Fibroblast of skin of right quadriceps (primary cell): ENCODE results near the gene ASPA.
"Not testable (repeated sequence)": the region's sequence is repeated elsewhere in the genome, so short reads cannot be mapped to it uniquely, and the experiment has no call there.

ENCODE experiments used
- DNase-seq: peaks from one replicate; pipeline ENCODE4 v3.0.0-alpha.2; 2013

Gene ASPA

DNA sequence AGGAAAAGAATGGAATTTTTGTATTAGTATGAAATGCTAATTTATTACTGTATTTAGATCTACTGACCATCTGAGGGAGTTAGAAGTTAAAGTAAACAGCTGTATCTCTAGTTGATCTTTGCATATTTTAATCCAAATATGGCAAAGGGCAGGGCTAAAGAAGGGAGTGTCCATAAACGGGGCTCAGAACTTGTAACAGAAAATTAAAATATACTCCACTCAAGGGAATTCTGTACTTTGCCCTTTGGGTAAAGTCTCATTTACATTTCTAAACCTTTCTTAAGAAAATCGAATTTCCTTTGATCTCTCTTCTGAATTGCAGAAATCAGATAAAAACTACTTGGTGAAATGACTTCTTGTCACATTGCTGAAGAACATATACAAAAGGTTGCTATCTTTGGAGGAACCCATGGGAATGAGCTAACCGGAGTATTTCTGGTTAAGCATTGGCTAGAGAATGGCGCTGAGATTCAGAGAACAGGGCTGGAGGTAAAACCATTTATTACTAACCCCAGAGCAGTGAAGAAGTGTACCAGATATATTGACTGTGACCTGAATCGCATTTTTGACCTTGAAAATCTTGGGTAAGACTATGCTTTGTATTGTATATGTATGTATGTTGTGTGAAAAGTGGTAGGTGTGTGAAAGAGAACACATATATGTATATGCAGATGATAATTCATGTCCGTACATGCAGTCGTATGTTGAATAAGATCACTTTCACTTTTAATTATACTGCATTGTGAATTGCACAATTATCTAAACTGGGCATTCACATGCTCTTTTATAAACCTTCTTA is at the start of gene ASPA:
Gene ASPA (plus strand): TSS at position 186 of the 799 bp plus-strand sequence. CDS start 163 bp downstream, at position 349.
- DNase-seq: no peak

DNA sequence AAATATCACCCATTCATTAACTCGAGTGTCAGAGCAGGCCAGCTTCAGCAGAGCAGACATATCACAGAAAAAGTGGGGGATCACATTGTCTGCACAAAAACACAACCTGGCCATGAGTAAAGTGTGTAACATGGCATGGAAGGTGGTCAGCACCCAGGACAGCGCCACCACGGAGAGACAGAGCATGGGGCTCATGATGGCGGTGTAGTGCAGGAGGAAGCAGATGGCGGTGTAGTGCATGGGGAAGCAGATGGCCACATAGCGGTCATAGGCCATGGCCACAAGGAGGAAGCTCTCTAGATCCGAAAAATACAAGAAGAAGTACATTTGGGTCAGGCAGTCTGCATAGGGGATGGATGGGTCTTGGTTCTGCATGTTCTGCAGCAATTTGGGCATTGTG is 42.6 kb upstream of the ASPA start:
- not testable (repeated sequence) for DNase-seq

DNA sequence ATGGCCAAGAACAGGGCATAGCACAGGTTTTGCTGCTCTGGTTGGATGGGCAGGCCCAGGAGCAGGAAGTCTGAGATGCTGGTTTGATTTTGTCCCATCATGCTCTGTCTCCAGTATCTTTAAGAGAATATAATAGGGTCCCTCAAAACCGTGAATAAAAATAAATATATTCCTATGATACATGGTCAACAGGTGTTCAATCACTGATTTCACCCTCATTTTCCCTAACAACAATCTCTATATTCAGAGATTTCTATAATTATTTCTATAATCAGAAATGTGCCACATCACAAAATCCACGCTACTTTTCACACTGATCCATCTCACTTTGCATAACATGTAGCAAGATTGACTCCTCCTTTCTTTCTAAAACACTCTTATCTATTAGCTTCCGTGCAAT is 42.1 kb upstream of the ASPA start, which contains the start of gene OR1E2:
Gene OR1E2 (minus strand): TSS at position 101 of the 400 bp plus-strand sequence. CDS start 0 bp downstream, at position 101.
- no peak for DNase-seq

DNA sequence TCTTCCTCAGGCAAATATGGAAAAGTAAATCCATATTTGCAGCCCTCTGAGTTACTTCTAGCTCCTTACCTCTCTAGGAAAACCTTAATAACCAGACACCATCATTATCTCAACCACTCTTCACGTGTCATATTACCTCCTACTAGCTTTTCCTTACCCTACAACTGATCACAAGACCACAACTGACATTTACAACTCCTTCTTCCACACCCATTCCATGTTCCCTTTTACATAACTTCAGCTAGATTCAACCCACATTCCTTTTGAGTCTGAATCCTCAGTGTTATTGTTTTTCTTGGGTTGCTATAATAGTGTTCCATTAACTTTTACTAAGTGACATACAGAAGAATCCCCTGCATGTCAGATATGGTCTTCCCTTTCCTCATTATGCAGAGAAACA is 37.4 kb upstream of the ASPA start:
- no peak for DNase-seq

DNA sequence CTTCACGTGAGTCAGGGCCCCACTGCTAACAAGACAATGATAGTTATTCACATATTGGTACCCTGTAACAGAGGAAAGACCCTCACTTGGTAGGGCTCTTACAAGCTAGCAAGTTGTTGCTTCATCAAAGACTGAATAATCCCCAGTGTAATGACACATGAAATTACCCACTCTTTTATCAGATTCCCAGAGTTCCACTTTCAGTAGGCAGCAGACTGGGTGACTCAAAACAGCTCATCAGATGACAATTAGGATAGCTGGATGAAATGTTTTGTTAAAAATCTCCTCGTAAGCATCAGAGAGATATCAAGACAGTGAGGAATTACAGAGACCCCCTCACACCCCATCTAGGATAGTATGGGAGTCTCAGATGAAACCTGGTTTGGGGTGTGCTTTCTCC is 35.3 kb upstream of the ASPA start:
- no peak for DNase-seq

DNA sequence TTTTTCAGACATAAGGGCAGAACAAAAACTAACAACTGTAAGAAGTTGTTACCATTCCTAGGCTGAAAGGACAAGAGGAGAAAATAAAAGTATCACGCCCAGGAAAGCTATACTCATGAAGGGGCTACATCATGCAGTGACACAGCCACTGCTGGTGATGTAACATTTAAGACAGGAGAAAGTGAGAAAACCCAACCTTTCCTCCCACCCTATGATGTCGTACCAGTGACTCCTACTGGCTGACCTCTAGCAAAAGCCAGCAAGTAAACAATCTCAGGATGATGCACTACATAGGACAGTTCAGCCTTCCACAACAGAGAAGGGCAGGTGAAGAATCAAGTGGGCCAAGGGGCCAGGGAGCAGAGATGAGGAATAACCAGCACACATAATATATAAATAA is 28.2 kb upstream of the ASPA start:
- DNase-seq: no peak

DNA sequence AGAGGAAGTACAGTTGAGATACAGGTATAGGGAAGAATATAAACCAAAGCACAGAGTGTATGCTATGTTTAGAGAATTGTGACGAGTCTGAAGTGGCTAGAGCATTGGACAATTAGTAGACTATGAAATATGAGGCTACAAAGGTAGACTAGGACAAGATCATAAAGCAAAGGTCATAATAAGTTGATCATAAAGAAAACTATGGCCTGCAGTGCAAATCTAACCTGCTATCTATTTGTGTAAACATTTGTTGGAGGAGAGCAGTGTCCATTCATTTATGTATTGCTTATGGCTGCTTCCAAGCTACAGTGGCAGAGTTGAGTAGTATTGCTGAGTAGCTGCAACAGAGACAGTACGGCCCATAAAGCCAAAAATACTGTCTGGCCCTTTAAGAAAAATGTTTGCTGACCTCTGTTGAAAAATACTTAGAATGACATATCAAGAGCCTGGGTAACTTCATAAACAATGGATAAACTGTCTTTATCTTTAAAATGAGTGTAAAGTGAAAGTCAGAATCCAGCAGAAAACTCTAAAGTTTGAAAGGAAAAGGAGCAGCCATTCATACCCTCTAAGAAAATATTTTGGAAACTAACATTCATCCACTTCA is 27.6 kb upstream of the ASPA start:
- DNase-seq: no peak

DNA sequence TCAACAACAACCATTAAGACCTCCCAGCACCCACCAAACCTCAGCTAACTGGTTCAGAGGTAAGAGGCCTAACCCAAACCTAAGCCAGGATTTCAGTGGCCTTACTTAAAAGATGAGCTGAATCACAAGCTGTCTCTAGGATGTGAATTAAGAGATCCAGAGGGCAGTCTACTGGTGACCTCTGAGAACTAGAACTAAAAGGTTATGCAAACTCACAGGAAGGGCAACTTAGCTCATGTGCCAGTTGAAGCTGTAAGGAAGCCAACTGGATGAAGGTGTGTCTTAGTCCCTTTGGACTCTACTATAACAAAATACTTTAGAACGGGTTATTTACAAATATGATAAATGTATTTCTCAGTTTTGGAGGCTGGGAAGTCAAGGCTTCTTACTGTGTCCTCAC is 9.4 kb upstream of the ASPA start:
- not testable (repeated sequence) for DNase-seq

DNA sequence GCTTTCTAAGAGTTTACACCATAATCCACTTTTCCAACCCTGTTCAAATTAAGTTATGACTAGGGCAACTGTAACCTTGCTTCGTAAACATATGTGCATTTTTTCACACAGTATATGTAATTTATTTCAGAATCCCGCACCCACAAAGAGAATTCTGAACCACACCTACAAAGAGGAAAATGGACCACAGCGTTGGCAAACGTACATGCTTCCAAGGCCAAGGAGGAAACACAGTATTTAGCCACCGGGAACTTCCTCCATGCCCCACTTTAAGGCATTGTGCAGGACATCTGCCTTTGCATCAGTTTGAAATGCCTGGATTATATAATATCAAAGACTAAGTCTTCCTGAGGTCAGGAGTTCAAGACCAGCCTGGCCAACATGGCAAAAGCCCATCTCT is 6.3 kb upstream of the ASPA start:
- DNase-seq: no peak

DNA sequence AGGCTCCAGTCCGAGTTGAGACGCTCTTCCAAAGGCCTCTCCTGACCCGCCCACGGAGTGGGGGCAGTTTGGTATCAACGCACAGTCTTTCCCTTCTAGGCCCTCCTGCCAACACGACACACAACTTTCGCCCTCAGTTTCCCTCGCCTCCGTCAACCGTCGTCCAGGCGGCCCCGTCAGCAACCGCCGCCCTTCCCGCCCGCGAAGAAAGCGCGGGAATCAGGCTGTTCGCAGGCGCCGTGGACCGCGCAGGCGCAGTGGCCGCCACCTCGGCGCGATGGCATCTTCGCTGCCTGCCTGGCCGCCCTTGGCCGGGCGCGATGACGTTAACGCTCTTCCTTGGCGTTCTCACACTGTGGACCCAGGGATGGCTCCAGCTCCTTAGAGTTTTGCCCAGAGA is 4.2 kb upstream of the ASPA start, which contains the start of gene SPATA22:
Gene SPATA22 (minus strand): TSS at position 221 of the 400 bp plus-strand sequence. CDS start 2,494 bp downstream, outside the sequence.
- DNase-seq: no peak

DNA sequence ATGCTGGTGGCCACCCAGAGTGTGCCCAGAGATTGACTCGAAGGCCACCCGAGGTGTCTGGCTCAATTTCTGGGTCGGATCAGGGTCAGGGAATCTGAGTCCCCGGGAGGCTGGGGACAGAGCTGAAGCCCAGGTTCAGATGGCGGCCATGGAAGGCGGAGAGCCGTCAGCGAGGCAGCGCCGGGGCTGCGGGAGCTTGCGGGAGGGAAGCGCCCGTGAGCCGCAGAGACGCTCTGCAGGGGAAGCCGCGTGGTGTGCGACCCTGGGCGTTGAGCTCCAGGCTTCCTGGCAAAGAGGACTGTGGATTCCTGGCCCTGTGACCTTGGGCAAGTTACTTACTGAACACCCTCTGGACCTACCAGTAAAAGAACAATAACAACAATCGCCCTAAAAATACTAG is 3.7 kb upstream of the ASPA start:
- DNase-seq: no peak

DNA sequence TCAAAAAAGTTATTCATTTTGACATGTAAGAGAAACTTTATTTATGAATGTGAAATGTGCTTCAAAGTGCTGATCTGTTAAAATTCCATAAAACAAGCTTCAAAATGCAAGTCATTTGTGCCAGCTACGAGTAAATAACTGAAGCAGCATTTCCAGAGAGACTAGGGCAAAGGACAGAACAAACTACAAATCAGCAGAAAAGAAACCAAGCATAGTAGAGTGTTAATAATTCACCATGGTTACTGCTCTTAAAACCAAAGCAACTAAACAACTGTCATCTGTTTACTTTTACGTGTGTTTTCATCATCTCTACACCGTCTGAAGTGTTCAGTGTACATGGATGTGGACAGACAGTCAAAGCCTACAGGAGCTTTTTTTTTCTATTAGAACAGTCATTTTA is 1.6 kb upstream of the ASPA start:
- DNase-seq: no peak

DNA sequence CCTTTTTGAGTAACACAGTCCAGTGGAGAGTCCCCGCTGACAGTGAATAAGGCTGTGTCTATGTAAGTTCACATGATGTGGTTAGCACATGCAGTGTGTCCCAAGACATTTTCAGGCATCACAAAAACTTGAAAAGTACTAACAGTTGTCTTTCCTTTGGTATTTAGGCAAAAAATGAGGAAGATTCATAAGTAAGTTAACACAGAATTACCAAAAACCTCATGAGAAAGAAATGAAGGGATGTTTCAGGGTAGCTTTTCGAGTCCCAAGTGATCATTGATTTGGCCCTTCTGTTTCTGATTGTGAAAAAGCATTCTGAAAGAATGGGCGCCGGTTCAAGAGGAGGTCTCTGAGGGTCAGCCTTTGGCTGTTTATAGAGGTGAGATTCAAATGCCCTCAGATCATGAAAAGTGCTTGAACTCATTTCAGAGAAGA is 529 bp upstream of the ASPA start:
- DNase-seq: no peak

DNA sequence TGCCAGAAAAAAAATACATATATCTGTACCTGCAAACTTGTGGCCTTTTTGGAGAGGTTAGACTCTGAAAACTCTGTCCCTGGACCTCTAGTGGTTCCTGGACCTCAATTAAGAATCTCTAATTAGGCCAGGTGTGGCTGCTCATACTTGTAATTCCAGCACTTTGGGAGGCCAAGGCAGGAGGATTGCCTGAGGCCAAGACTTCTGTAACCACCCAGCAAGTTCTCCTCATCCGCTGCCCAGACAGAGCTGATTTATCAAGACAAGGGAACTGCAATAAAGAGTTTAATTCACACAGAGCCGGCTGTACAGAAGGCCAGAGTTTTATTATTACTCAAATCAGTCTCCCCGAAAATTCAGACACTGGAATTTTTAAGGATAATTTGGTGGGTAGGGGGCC is 4.2 kb downstream of the ASPA start:
- DNase-seq: no peak

DNA sequence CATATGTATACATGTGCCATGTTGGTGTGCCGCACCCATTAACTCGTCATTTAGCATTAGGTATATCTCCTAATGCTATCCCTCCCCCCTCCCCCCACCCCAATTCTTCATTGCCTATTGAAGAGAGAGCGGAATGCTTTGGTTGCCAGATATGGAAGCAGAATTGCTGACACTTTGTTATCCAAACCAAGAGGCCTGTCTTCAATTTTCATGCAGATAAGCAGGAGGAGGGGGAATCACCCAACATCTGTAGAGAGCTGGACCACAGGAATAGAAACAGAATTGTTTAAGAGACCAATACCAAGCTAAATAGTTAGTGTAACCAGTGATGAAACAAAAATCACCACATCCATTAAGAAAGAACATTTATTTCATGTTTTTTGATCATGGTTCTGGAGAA is 7.1 kb downstream of the ASPA start:
- DNase-seq: no peak

DNA sequence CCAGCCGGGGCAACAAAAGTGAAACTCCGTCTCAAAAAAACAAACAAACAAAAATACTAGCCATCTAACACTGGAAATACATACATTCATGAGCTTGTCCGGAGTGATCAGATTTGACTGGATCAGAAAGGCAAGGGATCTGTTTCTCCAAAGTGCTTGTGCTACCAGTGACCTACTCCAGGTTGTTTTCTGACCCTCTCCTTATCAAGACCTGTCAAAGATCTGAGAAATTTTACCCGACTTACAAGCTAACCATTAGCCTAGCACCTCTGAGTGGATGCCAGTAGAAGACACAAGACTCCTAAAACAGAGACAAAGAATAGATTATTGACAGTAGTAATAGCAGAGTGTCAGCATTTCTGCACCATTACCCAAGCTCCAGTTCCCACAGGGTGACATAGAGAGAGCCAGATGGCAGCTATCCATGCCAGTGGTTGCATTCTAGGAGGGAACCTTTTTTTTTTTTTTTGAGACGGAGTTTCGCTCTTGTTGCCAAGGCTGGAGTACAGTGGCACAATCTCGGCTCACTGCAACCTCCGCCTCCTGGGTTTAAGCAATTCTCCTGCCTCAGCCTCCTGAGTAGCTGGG is 9.8 kb downstream of the ASPA start:
- no peak for DNase-seq

DNA sequence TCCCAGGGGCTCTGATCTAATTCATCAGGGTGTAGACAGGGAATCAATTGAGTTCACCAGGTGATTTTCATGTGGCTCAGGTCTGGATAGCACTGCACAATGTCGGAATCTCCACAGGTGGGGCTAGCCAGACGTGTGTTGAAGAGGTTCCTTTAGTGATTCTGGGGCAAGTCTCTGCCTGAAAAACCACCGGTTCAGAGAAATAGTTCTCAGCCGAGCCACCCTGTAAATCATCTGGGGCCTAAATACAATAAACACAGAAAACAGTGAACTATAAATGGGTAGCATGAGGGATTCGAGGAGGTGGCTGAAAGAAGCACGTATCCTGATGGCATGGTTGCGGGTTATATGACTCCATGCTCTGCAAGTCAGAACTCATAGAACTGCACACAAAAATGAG is 21.3 kb downstream of the ASPA start:
- DNase-seq: no peak

DNA sequence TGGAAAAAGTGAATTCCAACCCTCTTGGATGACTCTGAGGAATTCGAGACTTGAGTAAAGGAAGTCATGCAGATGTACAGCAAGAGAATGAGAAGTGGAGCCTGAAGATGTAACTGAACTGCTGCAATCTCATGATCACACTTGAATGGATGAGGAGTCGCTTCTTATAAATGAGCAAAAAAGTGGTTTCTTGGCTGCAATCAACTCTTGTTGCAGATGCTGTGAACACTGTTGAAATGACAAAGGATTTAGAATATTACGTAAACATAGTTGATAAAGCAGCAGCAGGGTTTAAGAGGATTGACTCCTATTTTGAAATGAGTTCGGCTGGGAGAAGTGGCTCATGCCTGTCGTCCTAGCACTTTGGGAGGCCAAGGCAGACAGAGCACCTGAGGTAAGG is 25.5 kb downstream of the ASPA start:
- no peak for DNase-seq

DNA sequence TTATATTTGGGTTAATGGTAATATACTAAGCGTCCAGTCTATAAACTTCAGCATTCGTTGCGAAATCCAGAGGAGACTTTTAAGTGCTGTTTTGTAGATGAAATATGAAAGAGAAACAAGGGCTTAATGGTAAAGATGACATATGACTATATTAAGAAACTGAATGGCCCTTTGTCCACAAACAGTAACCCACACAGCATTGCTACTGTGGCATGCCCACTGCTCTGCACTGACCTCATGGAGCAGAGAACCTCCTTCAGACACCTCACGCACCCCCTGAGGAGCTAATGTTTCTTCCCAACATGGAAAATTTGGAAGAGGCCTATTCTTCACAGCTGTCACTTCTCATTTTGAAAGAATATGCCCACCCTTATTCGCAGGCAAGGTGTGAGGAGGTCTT is 26.7 kb downstream of the ASPA start:
- no peak for DNase-seq

DNA sequence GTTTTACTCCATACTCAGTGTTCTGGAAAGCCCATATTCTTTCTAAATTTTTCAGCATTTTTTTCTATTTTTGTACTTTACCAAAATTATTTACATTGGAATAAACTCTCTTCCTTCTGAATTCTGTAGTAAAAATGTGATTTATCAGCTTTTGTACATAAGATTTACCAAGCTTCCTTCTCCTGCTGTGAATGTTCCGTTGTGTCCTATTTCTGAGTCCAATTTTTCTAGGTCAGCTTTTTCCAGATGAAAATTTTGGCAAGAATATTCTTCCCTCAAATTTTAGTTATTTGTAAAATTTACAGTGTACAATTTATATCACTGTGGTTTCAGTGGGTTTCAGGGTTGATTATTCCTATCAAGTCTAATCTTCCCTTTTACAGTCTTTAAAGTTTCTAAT is 27.5 kb downstream of the ASPA start:
- DNase-seq: no peak

DNA sequence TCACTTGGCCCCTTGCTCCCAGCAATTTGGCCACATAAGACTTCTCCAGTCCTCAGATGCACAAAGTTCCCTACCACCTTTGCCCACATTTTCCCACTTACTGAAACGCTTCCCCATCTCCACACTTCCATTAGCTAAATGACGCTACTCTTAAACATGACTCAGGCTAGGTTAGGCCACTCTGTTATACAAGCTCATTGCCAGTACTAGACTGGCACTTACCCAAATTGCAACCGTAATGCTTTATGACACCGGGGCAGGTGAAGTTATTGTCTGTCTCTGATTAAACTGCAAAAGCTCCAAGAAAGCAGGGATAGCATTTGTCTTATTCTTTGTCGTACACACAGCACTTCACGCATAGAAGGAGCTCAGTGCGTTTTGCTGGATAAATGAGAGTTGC is 29.2 kb downstream of the ASPA start:
- DNase-seq: no peak

DNA sequence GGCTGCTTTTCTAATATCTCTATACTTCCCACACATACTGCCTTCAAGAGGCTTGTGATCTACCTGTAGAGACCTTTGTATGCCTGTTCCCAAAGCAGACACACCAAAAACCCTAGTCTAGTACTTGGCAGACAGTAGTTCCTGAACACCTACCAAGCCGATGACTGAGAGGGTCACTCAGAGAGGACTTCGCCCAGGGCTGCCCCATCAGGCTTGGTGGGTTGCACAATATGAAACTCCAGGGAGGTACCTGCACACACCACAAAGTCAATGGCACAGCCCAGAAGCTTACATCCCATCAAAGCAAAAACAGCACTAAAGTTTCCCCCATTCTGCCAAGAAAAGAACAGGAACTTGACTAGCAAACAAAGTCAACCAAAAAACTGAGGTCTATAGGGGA is 30.3 kb downstream of the ASPA start:
- DNase-seq: no peak

DNA sequence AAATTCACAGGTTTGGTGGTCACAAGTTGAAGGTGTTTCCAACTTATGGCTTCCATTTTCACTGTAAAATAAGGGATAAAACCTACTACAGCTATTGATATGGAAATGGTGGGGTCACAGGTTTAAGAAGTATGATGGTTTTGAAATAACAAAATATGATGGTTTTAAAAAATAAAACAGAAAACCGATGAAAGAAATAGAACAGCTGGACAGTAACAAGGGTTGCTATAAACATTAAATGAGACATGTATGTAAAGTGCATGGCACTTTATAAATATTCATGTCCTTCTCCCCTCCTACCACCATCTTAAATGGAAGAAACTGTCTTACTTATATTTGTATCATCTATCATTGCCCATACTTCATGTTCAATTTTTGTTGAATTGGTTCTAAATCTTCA is 31.3 kb downstream of the ASPA start:
- DNase-seq: no peak

DNA sequence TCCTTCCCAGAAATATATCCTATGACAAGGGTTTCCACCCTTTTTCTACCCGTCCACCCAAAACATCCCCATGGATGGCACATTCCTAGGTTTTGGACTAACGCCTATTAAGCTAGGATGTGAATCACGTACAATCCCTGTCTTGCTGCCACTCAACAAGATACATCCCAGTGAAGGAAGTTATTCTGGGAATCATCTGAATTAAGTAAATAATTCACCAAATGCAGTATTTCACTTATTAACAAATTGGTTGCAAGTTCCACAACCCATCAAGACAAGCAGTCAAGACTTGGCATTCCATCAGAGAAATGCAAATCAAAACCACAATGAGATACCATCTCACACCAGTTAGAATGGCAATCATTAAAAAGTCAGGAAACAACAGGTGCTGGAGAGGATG is 32.1 kb downstream of the ASPA start:
- DNase-seq: no peak
